SK-N-MC (cell line): ENCODE results near the gene ZDHHC14.

ENCODE experiments used
- DNase-seq: peaks from one replicate; pipeline ENCODE4 v3.0.0-alpha.2; 2011; ENCODE audit warnings: low read depth, low spot score
- H3K27ac ChIP-seq: fragments of 200-600 bp; sonication (generic); 2 replicates; pipeline ENCODE4 v1.5.1; 2016; ENCODE audit warnings: mixed run types
- H3K36me3 ChIP-seq: fragments of 200-600 bp; sonication (generic); 2 replicates; pipeline ENCODE4 v1.6.1; 2017; ENCODE audit warnings: antibody characterized with exemption, low read length, mixed read lengths; ENCODE audit not compliant: insufficient read depth
- H3K4me3 ChIP-seq: fragments of 200-600 bp; sonication (generic); 2 replicates; pipeline ENCODE4 v1.5.1; 2016
- H3K9ac ChIP-seq: fragments of 200-600 bp; sonication (generic); 2 replicates; pipeline ENCODE4 v1.8.0; 2017; ENCODE audit warnings: mixed run types, mixed read lengths; ENCODE audit not compliant: insufficient read length
- H3K9me3 ChIP-seq: fragments of 200-600 bp; sonication (generic); 2 replicates; pipeline ENCODE4 v1.6.1; 2017; ENCODE audit warnings: low read depth, mild to moderate bottlenecking, antibody characterized with exemption, low read length, moderate library complexity, mixed read lengths
- EZH2 ChIP-seq: fragments of 200-600 bp; sonication (generic); IDR thresholded peaks from one replicate; pipeline ENCODE4 v1.6.1; 2017; ENCODE audit warnings: antibody characterized with exemption
- FOXP2 ChIP-seq: optimal IDR thresholded peaks from 2 replicates; pipeline ENCODE3; 2011; ENCODE audit warnings: mild to moderate bottlenecking, moderate library complexity; ENCODE audit not compliant: insufficient read depth; ENCODE audit errors: extremely low read length, control extremely low read depth
- POLR2AphosphoS5 ChIP-seq: IDR thresholded peaks from 2 replicates; pipeline ENCODE4 v1.6.1; 2012; ENCODE audit warnings: mild to moderate bottlenecking, low read depth, low read length, borderline replicate concordance

The ZDHHC14 gene

DNA sequence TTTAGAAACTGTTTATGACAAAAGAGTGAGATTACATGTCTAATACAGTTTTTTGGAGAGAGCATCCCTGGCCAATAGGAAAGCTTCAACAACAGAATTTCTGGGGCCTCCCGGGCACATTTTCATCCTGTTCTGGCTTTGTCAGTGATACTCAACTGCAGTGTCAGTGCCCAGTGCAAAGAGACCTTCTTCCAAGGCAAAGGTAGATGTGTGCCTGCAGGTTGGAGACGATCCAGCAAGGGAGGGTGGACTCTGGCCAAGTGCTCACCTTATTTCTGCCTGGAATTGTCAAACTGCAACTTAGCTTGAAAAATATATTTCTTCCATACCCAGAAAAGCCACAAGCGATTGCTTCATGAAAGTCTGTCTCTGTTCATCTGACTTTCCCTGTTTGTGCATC is 230.4 kb downstream of the ZDHHC14 start:
- no peaks in the 10 kb centered on the region for H3K9me3 ChIP-seq
- no peak overlapping the region for H3K9ac ChIP-seq
- no peak overlapping the region for H3K27ac ChIP-seq
- H3K4me3 ChIP-seq: no peak overlapping the region
- no peaks in the 10 kb centered on the region for H3K36me3 ChIP-seq
- TF ChIP-seq FOXP2: no peak
- no peak for TF ChIP-seq POLR2AphosphoS5
- no peak for TF ChIP-seq EZH2
- no peak for DNase-seq

DNA sequence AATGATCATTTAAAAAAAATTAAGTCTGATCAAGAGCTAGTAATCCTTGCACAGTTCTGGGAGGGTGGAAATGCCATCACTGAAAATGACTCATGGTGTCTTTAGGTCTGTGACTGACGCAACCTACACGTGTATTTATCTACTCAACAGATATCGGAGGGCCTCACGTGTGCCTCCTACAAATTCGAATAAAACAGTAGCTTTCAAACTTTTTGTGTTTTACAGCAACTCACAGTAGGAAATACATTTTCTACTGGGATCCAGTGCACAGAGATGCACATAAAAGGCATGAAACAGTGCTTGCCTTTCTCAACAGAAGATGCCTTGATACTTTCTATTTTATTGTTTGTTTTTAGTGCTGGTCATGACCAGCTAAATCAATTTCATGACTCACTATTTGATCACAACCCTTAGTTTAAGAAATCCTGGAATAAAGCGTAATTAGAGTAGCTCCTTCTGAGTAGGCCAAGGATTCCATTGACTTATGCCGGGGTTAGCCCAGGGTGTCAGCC is 232.1 kb downstream of the ZDHHC14 start:
- no peak for DNase-seq
- Histone ChIP-seq H3K36me3 (no peaks in the 10 kb centered on the region), H3K4me3 (no peak overlapping the region), H3K9me3 (no peaks in the 10 kb centered on the region), H3K27ac (no peak overlapping the region), H3K9ac (no peak overlapping the region)
- TF ChIP-seq FOXP2 (no peak), EZH2 (no peak), POLR2AphosphoS5 (no peak)

DNA sequence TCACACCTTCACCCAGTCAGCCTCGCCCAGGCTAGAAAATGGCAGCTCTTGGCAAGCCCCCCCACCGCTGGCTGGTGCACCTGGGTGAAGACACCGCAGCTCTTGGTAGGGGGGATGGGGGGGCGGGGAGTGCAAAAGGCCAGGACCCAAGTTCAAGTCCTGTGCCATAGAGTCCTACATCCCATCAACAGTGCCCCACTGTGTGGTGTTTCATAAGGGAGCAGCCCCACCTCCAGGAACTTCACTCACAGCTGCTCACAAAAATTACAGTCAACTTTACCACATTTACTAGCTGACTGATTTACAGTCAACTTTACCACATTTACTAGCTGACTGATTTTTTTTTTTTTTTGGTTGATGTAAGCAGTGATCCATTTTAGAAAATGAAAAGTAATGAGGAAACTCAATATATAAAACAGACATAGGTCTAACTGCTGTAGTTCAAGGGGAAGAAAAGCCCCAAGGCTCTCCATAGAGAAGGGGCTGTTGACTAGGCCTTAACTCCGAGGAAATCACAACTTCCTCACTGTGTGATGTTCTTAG is 233.1 kb downstream of the ZDHHC14 start:
- Histone ChIP-seq H3K4me3 (no peak overlapping the region), H3K9me3 (no peaks in the 10 kb centered on the region), H3K9ac (no peak overlapping the region), H3K27ac (no peak overlapping the region), H3K36me3 (no peaks in the 10 kb centered on the region)
- TF ChIP-seq FOXP2 (no peak), EZH2 (no peak), POLR2AphosphoS5 (no peak)
- DNase-seq: no peak

DNA sequence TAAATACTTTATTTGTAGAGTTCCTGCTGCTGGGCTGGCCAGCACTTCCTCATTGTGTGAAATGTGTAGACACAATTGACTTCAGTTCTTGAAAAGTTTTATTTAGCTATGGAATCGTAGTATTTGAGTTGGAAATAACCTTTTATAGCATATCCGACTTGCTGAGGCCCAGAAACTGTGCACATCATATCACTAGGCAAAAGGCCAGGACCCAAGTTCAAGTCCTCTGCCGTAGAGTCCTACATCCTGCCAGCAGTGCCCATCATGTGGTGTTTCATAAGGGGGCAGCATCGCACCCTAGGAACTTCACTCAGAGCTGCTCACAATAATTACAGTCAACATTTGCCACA is 234.4 kb downstream of the ZDHHC14 start:
- no peak for TF ChIP-seq POLR2AphosphoS5
- no peak for TF ChIP-seq FOXP2
- no peak for TF ChIP-seq EZH2
- Histone ChIP-seq H3K27ac (no peak overlapping the region), H3K9ac (no peak overlapping the region), H3K4me3 (no peak overlapping the region), H3K9me3 (no peaks in the 10 kb centered on the region), H3K36me3 (no peaks in the 10 kb centered on the region)
- DNase-seq: no peak

DNA sequence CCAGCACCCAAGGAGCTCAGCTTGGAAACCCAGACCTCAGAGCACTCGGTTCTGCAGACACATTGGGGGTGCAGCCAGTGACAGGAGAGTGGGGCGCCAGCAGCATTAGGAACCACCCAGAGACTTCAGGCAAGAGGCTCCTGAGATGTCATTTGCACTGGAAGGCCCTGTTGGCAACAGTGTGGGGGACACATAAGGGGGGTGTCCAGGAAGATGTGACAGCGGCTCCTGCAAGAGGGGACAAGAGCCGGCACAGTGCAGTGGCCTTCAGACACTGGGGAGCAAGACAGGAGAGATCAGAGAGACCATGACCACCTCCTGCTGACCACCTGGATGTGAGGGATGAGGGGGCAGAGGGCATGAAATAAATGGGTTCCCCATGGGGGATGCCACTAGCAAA is 235.0 kb downstream of the ZDHHC14 start:
- Histone ChIP-seq H3K9ac (no peak overlapping the region), H3K27ac (no peak overlapping the region), H3K9me3 (no peaks in the 10 kb centered on the region), H3K36me3 (no peaks in the 10 kb centered on the region), H3K4me3 (no peak overlapping the region)
- DNase-seq: no peak
- TF ChIP-seq POLR2AphosphoS5 (no peak), FOXP2 (no peak), EZH2 (no peak)

DNA sequence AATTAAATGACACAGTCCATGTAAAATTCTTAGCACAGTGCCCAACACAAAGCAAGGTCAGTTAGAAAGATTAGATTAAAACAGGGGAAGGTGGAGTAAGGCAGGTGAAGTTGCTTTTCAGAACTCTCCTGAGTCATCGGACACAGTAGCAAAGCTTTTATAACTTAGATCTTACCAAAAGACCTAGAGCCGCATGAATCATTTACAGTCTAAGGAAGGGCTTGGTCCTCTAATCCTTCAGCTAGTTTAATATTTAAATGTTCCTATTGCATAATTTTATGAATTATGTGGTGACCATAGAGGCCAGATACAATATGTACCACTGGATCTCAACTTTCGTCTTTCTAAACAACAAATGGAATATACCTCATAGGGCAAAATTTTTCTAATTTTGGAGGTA is 240.0 kb downstream of the ZDHHC14 start:
- H3K9ac ChIP-seq: no peak overlapping the region
- H3K9me3 ChIP-seq: no peaks in the 10 kb centered on the region
- TF ChIP-seq FOXP2: no peak
- no peak for TF ChIP-seq EZH2
- TF ChIP-seq POLR2AphosphoS5: no peak
- no peak overlapping the region for H3K27ac ChIP-seq
- H3K36me3 ChIP-seq: no peaks in the 10 kb centered on the region
- no peak for DNase-seq
- no peak overlapping the region for H3K4me3 ChIP-seq

DNA sequence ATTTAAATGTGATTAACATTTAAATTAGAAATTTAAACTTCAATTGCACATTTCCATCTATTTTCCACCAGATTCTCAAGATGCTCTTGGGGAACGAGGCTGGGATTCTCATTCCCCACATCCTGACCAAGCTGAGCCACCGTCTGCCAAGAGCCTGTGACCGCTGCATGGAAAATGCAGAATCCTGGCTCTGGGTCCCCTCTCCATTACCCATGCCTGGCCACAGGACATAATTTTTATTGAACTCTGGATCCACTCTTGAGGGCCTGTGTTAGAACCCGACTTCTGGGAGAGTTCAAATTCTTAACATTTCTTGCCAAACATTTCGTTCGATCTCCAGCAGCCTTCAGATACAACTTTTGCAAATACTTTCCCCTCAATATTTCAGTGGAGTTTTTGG is 240.4 kb downstream of the ZDHHC14 start:
- Histone ChIP-seq H3K36me3 (no peaks in the 10 kb centered on the region), H3K9ac (no peak overlapping the region), H3K27ac (no peak overlapping the region), H3K9me3 (no peaks in the 10 kb centered on the region), H3K4me3 (no peak overlapping the region)
- DNase-seq: no peak
- TF ChIP-seq EZH2 (no peak), POLR2AphosphoS5 (no peak), FOXP2 (no peak)

DNA sequence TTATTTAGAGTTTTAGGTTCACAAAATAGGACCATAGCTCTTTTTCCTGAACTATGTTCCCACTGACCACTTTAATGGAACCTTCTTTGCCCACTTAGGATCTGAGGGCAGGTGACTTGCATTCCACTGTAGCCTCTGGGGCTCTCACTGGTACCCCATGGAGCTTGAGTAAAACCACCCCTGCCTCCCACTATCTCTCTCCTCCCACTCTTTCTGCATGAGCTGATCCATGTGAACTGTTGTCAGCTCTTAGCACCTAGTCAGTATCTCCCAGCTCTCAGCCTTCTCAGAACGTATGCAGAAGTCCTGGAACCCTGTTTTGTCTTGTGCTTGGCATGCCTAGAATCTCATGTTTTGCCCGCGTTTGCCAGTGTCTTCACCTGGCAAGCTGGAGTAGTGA is 241.4 kb downstream of the ZDHHC14 start:
- Histone ChIP-seq H3K9ac (no peak overlapping the region), H3K4me3 (no peak overlapping the region), H3K27ac (no peak overlapping the region), H3K9me3 (no peaks in the 10 kb centered on the region), H3K36me3 (no peaks in the 10 kb centered on the region)
- DNase-seq: no peak
- TF ChIP-seq POLR2AphosphoS5 (no peak), EZH2 (no peak)

DNA sequence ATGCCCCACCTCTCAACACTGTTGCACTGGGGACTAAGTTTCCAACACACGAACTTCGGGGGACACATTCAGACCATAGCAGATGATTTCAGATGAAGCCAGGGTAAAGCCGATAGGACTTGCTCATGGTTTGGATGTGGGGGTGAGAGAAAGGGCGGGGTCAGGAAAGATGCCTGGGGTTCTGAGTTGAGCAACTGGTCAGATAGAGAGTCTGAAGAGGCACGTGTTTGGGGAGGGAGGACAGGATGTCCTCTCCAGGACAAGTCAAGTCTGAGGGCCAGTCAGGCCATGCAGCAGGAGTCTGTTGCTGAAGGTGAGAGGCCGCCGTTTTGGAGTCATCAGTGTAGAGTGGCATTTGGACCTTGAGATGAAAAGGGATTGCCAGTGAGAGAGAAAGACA is 244.1 kb downstream of the ZDHHC14 start:
- no peak for DNase-seq
- H3K9me3 ChIP-seq: no peaks in the 10 kb centered on the region
- H3K9ac ChIP-seq: no peak overlapping the region
- H3K36me3 ChIP-seq: no peaks in the 10 kb centered on the region
- no peak for TF ChIP-seq FOXP2
- TF ChIP-seq EZH2: no peak
- TF ChIP-seq POLR2AphosphoS5: no peak
- H3K27ac ChIP-seq: no peak overlapping the region
- H3K4me3 ChIP-seq: no peak overlapping the region
